Measurements from ENCODE around the gene HM13. TPM values are rescaled to one million over a fixed set of nuclear protein-coding genes. Genes with fewer than 3 reads are reported as not detected.

HM13 gene
- total and polyA plus RNA-seq, 9 of the 15 experiments (the other 6 are each of a cell fraction or from before 2014, with no cell fraction given), result 7.7 to 136 (median 74.5) TPM

- BruUV-seq (replicated peaks), result no TSS peak
- no peak for DNase-seq (ENCODE audit: extremely low read depth in 1 of 4, low spot score in 3 of 4)
- intact Hi-C loops (cut with micrococcal nuclease), result no loop called here
- Histone ChIP-seq H2AFZ (ENCODE audit: low read depth, low read length) (no peak overlapping the region), H4K20me1 (replicated peaks; ENCODE audit: control insufficient read depth, insufficient read depth, low read length) (no peaks in the 10 kb centered on the region), H3K36me3 (ENCODE audit: control insufficient read depth, insufficient read depth, low read length) (no peaks in the 10 kb centered on the region), H3K27me3 (ENCODE audit: control insufficient read depth in 2 of 2, insufficient read depth in 2 of 2, low read length in 2 of 2) (no peaks in the 10 kb centered on the region), H3K4me3 (no peak overlapping the region), H3K9ac (ENCODE audit: insufficient read depth in 1 of 2, low read depth in 2 of 2, low read length in 2 of 2) (no peak overlapping the region), H3K9me1 (ENCODE audit: control insufficient read depth, insufficient read depth, low read length) (no peaks in the 10 kb centered on the region), H3K4me1 (replicated peaks in 1 of 2; ENCODE audit: control insufficient read depth in 2 of 2, insufficient read depth in 2 of 2, low read length in 2 of 2) (peaks cover 17 to 25% of the 10 kb centered on the region in 2 experiments; a peak in 4 of 5 replicates), H3K27ac (ENCODE audit: extremely low read depth, low read depth, low read length) (no peak overlapping the region), H3K9me3 (replicated peaks; ENCODE audit: control insufficient read depth, insufficient read depth, low read depth, low read length) (no peaks in the 10 kb centered on the region), H3K4me2 (ENCODE audit: insufficient read depth, low read length) (no peak overlapping the region), H3K79me2 (ENCODE audit: control insufficient read depth, insufficient read depth, low read length) (no peaks in the 10 kb centered on the region; the same call in 2 of the 3 replicates)
- CTCF ChIA-PET (ENCODE audit: low intra/inter-chr PET ratio), result no interaction called here
- no peak for ATAC-seq
- TF ChIP-seq ADNP (tag; IDR thresholded peaks at IDR 0.05) (peak; percentile 65; the same call in 1 of the 2 replicates), RFX5 (IDR thresholded peaks at IDR 0.05; ENCODE audit: low read depth, low read length) (no peak), CBFA2T2 (conservative IDR thresholded peaks at IDR 0.05) (0 out of 2 replicates have a peak, but pooled peaks have one; percentile 5), CBFA2T3 (IDR thresholded peaks at IDR 0.05) (peak; percentile 46)
- POLR2A ChIA-PET, result interaction anchor here (2.4 kb wide), 1 partner anchor 8 kb away, joined by 17 read pairs; the partner anchor contains the start of gene ID1
- in situ Hi-C loops (cut with MboI), result loop anchor here (25.0 kb wide), 1 partner anchor 1040 kb away; no protein-coding TSS in a partner anchor
- FAIRE-seq, result no peak
- 90% methylated on average over 2 of the region's 2 CpGs for WGBS (ENCODE audit: insufficient coverage, low coverage, missing lambda C conversion rate)
Measured at GRCh38 chr20:31597481-31597855, 83.2 kb downstream of the HM13 start.

GRCh38 chr20:31602431-31602778 is 88.2 kb downstream of the HM13 start:
- no peaks in the 10 kb centered on the region for H3K9me3 ChIP-seq (replicated peaks; ENCODE audit: control insufficient read depth, insufficient read depth, low read depth, low read length)
- H3K36me3 ChIP-seq (ENCODE audit: control insufficient read depth, insufficient read depth, low read length), result peaks cover 14% of the 10 kb centered on the region; the same call in 1 of the 3 replicates
- no peak overlapping the region for H2AFZ ChIP-seq (ENCODE audit: low read depth, low read length)
- H3K4me2 ChIP-seq (ENCODE audit: insufficient read depth, low read length), result no peak overlapping the region
- H3K79me2 ChIP-seq (ENCODE audit: control insufficient read depth, insufficient read depth, low read length), result peaks cover 31% of the 10 kb centered on the region
- in situ Hi-C loops (cut with MboI), result no loop called here
- H3K9ac ChIP-seq (ENCODE audit: insufficient read depth in 1 of 2, low read depth in 2 of 2, low read length in 2 of 2), result no peak overlapping the region
- intact Hi-C loops (cut with micrococcal nuclease), result no loop called here
- ATAC-seq (no peak), FAIRE-seq (no peak), DNase-seq (ENCODE audit: extremely low read depth in 1 of 4, low spot score in 3 of 4) (no peak)
- H3K27me3 ChIP-seq (ENCODE audit: control insufficient read depth in 2 of 2, insufficient read depth in 2 of 2, low read length in 2 of 2), result no peaks in the 10 kb centered on the region
- H3K4me3 ChIP-seq, result no peak overlapping the region
- CTCF ChIA-PET (ENCODE audit: low intra/inter-chr PET ratio), result no interaction called here
- WGBS (ENCODE audit: insufficient coverage, low coverage, missing lambda C conversion rate), result 91% methylated on average over 4 of the region's 4 CpGs
- POLR2A ChIA-PET, result interaction anchor here (0.6 to 7.6 kb wide), 4 partner anchors 11 to 259 kb away, joined by 3 to 107 read pairs (median 39); no protein-coding TSS in a partner anchor
- H3K27ac ChIP-seq (ENCODE audit: extremely low read depth, low read depth, low read length), result no peak overlapping the region
- H3K4me1 ChIP-seq (replicated peaks in 1 of 2; ENCODE audit: control insufficient read depth in 2 of 2, insufficient read depth in 2 of 2, low read length in 2 of 2), result peaks cover 6 to 38% of the 10 kb centered on the region in 2 experiments; a peak in 4 of 5 replicates
- H3K9me1 ChIP-seq (ENCODE audit: control insufficient read depth, insufficient read depth, low read length), result no peaks in the 10 kb centered on the region
- no peaks in the 10 kb centered on the region; the same call in 1 of the 2 replicates for H4K20me1 ChIP-seq (replicated peaks; ENCODE audit: control insufficient read depth, insufficient read depth, low read length)
- BruUV-seq (replicated peaks), result no TSS peak
- TF ChIP-seq ZNF280B (CRISPR knock-in tag; IDR thresholded peaks at IDR 0.05) (no peak), ZFPM2 (CRISPR knock-in tag; IDR thresholded peaks at IDR 0.05) (no peak), E2F6 (IDR thresholded peaks at IDR 0.05; ENCODE audit: borderline replicate concordance in 1 of 2, extremely low read depth in 1 of 2, insufficient read depth in 1 of 2, insufficient read length in 1 of 2, low read depth in 1 of 2, low read length in 1 of 2, poor library complexity in 1 of 2, severe bottlenecking in 1 of 2) (no peak), MIER1 (IDR thresholded peaks at IDR 0.05; ENCODE audit: low read depth) (no peak), CHD1 (IDR thresholded peaks at IDR 0.05; ENCODE audit: low read length) (no peak), CLOCK (CRISPR knock-in tag; IDR thresholded peaks at IDR 0.05; ENCODE audit: borderline replicate concordance) (no peak)
